ENCODE measurements around the gene DPY30.

DPY30 gene

GRCh38 chr2:31996571-31997150, 42.9 kb downstream of the DPY30 start:
- in situ Hi-C loops (cut with HindIII; ENCODE audit: low pct_ligation_motif_present, low sequenced_read_pairs): no loop called here
- TF ChIP-seq, protein P1, sequence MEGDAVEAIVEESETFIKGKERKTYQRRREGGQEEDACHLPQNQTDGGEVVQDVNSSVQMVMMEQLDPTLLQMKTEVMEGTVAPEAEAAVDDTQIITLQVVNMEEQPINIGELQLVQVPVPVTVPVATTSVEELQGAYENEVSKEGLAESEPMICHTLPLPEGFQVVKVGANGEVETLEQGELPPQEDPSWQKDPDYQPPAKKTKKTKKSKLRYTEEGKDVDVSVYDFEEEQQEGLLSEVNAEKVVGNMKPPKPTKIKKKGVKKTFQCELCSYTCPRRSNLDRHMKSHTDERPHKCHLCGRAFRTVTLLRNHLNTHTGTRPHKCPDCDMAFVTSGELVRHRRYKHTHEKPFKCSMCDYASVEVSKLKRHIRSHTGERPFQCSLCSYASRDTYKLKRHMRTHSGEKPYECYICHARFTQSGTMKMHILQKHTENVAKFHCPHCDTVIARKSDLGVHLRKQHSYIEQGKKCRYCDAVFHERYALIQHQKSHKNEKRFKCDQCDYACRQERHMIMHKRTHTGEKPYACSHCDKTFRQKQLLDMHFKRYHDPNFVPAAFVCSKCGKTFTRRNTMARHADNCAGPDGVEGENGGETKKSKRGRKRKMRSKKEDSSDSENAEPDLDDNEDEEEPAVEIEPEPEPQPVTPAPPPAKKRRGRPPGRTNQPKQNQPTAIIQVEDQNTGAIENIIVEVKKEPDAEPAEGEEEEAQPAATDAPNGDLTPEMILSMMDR (IDR thresholded peaks at IDR 0.05; ENCODE audit: low read depth, low read length, missing control alignments): no peak
- no peak for DNase-seq
- Histone ChIP-seq H3K36me3 (replicated peaks) (no peaks in the 10 kb centered on the region), H3K4me3 (ENCODE audit: low read depth, low read length) (no peak overlapping the region), H3K27me3 (replicated peaks) (no peaks in the 10 kb centered on the region), H3K27ac (no peak overlapping the region)

- H3K27me3 ChIP-seq (replicated peaks): no peaks in the 10 kb centered on the region
- H3K36me3 ChIP-seq (replicated peaks): no peaks in the 10 kb centered on the region
- H3K4me3 ChIP-seq (ENCODE audit: low read depth, low read length): no peak overlapping the region
- TF ChIP-seq, protein P1 (IDR thresholded peaks at IDR 0.05; ENCODE audit: low read depth, low read length, missing control alignments): no peak
- no peak for DNase-seq
- in situ Hi-C loops (cut with HindIII; ENCODE audit: low pct_ligation_motif_present, low sequenced_read_pairs): no loop called here
- no peak overlapping the region for H3K27ac ChIP-seq
Measured at GRCh38 chr2:31992934-31993333, 46.7 kb downstream of the DPY30 start.

GRCh38 chr2:31992025-31992579, 47.5 kb downstream of the DPY30 start:
- no peak for DNase-seq
- H3K27me3 ChIP-seq (replicated peaks): no peaks in the 10 kb centered on the region
- no peak overlapping the region for H3K27ac ChIP-seq
- in situ Hi-C loops (cut with HindIII; ENCODE audit: low pct_ligation_motif_present, low sequenced_read_pairs): no loop called here
- TF ChIP-seq, protein P1 (IDR thresholded peaks at IDR 0.05; ENCODE audit: low read depth, low read length, missing control alignments): no peak
- H3K36me3 ChIP-seq (replicated peaks): no peaks in the 10 kb centered on the region
- no peak overlapping the region for H3K4me3 ChIP-seq (ENCODE audit: low read depth, low read length)

GRCh38 chr2:31989946-31990345, 49.7 kb downstream of the DPY30 start:
- Histone ChIP-seq H3K27ac (no peak overlapping the region), H3K4me3 (ENCODE audit: low read depth, low read length) (no peak overlapping the region), H3K27me3 (replicated peaks) (no peaks in the 10 kb centered on the region), H3K36me3 (replicated peaks) (no peaks in the 10 kb centered on the region)
- DNase-seq: no peak
- TF ChIP-seq, protein P1 (IDR thresholded peaks at IDR 0.05; ENCODE audit: low read depth, low read length, missing control alignments): no peak
- in situ Hi-C loops (cut with HindIII; ENCODE audit: low pct_ligation_motif_present, low sequenced_read_pairs): no loop called here

DNA sequence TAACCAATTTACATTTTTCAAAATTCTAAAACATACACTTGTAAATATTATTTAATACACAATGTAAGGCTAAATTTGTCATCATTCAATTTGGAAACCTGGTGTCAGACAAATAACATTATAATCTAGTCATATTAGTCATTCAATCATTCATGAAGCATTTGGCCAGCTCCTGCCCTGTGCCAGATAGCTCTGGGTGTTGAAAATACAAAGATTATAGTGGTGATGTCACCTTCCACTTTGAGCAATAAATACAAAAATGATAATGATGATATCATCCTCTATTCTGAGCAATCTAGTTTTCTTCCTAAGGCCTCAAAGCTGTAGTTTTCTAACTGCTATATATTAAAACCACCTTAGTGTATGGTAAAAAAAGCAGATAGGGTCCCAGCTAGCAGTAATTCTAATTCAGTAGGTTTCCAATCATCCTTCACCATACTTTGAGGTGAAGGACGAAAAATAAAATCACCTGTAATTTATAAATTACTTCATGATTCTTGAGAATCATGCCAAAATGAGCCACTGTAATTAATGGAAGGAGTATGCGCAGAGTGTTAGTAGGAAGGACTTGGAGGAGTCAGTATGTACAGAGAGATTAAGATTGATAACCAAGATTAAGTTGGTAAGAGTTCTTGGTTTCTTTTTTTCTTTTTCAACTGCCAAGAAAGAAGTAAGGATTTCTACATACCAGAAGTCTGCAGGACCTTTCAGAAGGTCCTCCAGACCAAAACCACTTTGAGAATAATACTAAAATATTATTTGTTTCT, 52.0 kb downstream of the DPY30 start:
- TF ChIP-seq, protein P1 (IDR thresholded peaks at IDR 0.05; ENCODE audit: low read depth, low read length, missing control alignments): no peak
- Histone ChIP-seq H3K27ac (peak overlapping the region; percentile 4), H3K36me3 (replicated peaks) (no peaks in the 10 kb centered on the region), H3K4me3 (ENCODE audit: low read depth, low read length) (no peak overlapping the region), H3K27me3 (replicated peaks) (no peaks in the 10 kb centered on the region)
- peak; percentile 81 for DNase-seq
- in situ Hi-C loops (cut with HindIII; ENCODE audit: low pct_ligation_motif_present, low sequenced_read_pairs): no loop called here

All from brain microvascular endothelial cell (primary cell).